Fibroblast of peridontal ligament (primary cell): ENCODE results near the gene ZAR1L.

ENCODE experiments used
- DNase-seq: peaks from one replicate; pipeline ENCODE4 v3.0.0-alpha.2; 2010; ENCODE audit errors: extremely low read depth

ZAR1L gene

DNA sequence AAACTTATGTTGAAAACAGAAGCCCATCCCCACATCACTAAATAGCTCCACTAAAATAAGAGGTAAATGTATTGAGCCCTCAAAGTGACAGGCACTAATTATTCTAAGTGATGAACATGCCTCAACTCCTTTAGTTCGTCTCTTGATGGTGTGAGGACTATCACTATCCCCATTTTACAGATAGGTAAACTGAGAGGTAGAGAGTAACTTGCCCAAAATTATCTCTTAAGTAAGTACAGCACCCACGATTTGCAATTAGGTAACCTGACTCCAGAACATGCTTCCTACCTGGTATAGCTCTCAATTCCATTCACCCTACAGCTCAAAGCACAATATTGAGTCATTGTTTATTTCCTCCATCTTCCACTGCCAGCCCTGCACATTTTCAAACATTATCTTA, 12.7 kb downstream of the ZAR1L start:
- DNase-seq: no peak

DNA sequence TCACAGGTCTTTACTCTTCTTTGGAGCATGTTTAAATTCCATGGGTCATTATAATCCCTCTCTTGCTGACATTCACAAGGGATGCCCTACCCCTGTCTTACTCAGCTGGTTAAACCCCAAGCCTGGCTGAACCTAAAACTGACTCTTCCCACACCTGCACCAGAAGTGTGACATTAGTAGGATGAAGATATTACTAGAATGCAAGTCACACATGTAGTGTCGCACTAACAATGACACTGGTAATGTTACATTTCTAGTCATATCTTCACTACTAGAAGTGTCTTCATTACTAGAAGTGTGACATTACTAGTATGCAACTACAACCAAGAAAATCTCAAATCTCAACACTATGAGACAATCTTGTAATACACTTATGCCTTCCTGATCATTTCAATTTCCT, 14.2 kb downstream of the ZAR1L start:
- DNase-seq: no peak

DNA sequence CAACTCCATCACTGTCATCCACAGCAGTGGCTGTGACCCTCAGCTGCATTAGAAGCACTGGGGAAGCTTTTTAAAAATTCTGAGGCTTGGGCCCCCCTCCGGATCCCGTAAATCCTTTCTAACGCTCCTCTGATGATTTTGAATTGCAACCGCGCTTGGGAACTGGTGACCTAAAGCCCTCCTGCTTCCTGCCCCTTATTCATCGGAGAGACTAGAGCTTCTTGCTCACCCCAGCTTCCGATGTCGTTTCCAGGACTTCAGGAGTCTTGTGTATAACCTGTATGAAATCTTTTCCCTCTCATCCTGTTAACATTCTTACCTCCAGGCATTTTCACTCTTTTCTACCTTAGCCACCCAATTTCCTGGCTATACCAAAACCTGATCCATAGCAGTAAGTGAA, 14.8 kb downstream of the ZAR1L start:
- DNase-seq: no peak

DNA sequence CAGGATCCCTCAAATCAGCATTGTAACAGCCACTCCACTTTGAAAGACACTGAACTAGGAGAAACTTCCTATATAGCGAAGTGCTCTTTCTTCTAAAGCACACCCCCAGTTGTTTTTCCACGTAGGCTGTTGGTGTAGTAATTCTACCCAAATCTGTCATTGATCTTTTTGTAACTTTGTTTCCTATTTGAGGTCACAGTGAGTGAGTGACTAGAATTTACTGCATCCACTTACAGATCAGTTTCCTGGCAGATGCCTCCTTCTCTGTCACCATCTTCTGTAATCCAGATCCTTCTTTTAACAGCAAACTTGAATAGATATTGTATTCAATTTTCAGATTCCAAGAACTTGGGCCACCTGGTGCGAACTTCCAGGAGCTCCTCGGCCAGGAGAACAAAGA, 15.3 kb downstream of the ZAR1L start:
- no peak for DNase-seq

DNA sequence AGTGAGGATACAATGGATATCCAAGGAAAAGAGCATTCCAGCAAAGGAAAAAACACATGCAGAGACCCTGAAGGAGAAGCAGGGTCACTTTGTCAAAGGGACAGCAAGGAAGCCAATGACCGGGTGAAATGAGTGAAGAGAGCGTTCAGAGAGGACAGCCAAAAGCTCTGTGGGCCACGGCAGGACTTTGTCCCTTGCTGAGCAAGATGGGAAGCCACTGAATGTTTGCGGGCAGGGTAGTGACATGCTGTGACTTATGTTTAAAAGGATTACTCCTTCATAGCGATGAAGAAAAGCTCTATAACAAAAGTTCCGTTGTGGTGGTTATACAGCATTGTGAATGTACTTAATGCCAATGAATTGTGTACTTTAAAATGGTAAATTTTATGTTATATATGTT, 16.5 kb downstream of the ZAR1L start:
- DNase-seq: no peak

GRCh38 chr13:32297206-32297605, 18.0 kb downstream of the ZAR1L start:
- no peak for DNase-seq

- DNase-seq: no peak
Observed at GRCh38 chr13:32285633-32285965, 29.6 kb downstream of the ZAR1L start.

- DNase-seq: peak; percentile 66
Observed at GRCh38 chr13:32284927-32285632, 30.1 kb downstream of the ZAR1L start.

DNA sequence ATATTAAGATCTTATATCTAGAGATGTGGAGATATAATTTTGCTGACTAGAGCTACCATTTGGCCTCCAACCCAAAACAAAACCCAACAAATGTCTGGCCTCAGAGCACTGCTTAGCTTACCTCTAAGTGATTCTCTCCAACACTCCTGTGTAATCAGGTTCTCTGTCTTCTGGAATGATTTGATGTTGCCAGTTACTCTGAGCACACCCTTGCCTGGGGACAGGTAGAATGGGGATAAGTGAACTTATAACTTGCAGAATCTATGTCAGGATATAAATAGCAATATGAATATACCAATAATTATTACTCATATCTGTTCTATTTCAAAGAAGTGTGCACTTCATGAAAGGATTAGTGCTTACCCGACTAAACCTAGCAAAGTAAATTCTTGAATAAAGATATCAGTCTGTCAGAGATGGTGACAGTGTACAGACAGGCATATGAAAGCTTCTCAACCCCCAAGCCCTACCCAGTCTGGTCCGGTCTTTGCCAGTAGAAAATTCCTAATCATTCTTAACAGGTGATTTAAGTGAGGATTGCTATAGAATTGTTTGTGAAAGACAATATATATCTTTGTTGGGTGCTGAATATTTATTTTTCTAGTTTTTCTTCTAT, 33.0 kb downstream of the ZAR1L start:
- no peak for DNase-seq

GRCh38 chr13:32281096-32281495, 34.1 kb downstream of the ZAR1L start:
- DNase-seq: no peak

- DNase-seq: peak; percentile 74
Observed at GRCh38 chr13:32278426-32278825, 36.7 kb downstream of the ZAR1L start.

GRCh38 chr13:32277839-32278238, 37.3 kb downstream of the ZAR1L start:
- DNase-seq: no peak

GRCh38 chr13:32272021-32272683, 43.0 kb downstream of the ZAR1L start:
- no peak for DNase-seq

- no peak for DNase-seq
Observed at GRCh38 chr13:32267836-32268439, 47.2 kb downstream of the ZAR1L start.

- DNase-seq: no peak
Observed at GRCh38 chr13:32266130-32266529, 49.0 kb downstream of the ZAR1L start.

- no peak for DNase-seq
Observed at GRCh38 chr13:32265726-32266125, 49.4 kb downstream of the ZAR1L start.

- DNase-seq: no peak
Observed at GRCh38 chr13:32264407-32264806, 50.8 kb downstream of the ZAR1L start.

- no peak for DNase-seq
Observed at GRCh38 chr13:32262619-32263018, 52.5 kb downstream of the ZAR1L start.

- DNase-seq: no peak
Observed at GRCh38 chr13:32262165-32262564, 53.0 kb downstream of the ZAR1L start.

GRCh38 chr13:32261567-32261966, 53.6 kb downstream of the ZAR1L start:
- peak; percentile 38 for DNase-seq

- DNase-seq: no peak
Observed at GRCh38 chr13:32259116-32259515, 56.0 kb downstream of the ZAR1L start.

DNA sequence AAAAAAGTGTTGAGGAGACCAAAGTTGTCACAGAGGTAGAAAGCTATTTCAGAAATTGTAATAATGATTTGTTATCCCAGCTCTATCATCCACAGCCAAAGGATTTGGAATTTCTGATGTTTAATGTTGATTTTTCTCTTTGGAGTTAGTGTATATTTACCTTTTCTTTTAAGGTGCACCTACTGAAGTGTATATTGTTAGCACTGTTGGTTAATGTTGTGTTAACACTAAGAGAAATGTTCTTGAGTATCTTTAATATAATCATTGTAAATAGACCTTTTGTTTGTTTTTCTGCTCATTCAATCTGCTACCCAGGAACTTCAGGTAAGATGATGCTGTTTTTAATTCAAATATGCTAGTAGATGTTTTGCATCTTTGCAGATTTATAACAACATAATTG, 57.5 kb downstream of the ZAR1L start:
- no peak for DNase-seq

DNA sequence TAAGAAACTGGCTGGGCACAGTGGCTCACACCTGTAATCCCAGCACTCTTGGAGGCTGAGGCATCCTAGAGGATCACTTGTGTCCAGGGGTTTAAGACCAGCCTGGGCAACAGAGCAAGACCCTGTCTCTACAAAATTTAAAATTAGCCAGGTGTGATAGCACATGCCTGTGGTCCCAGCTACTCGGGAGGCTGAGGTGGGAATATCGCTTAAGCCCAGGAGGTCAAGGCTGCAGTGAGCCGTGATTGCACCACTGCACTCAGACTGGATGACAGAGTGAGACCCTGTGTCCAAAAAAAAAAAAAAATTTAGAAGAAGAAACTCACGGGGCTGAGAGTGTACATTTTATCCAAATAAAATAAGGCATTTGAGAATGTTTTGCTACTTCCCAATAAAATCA, 58.9 kb downstream of the ZAR1L start:
- no peak for DNase-seq
